NB4 (cell line): Measurements from ENCODE around the gene EIF4EBP2.

Experiments used
- MYC ChIP-seq: IDR thresholded peaks from 2 replicates; pipeline ENCODE4 v1.6.1; 2011; ENCODE audit warnings: low read depth, low read length
- POLR2A ChIP-seq: IDR thresholded peaks from 2 replicates; pipeline ENCODE4 v1.6.1; 2011; ENCODE audit warnings: mild to moderate bottlenecking; ENCODE audit not compliant: insufficient read length; ENCODE audit errors: extremely low read depth
- TF ChIP-seq, protein P1 (sequence below): IDR thresholded peaks from one replicate; pipeline ENCODE4 v1.5.1; 2012; ENCODE audit warnings: low read depth, low read length
- TF ChIP-seq, protein P2 (sequence below): IDR thresholded peaks from 2 replicates; pipeline ENCODE4 v1.6.1; 2011; ENCODE audit warnings: low read depth, low read length

DNA sequence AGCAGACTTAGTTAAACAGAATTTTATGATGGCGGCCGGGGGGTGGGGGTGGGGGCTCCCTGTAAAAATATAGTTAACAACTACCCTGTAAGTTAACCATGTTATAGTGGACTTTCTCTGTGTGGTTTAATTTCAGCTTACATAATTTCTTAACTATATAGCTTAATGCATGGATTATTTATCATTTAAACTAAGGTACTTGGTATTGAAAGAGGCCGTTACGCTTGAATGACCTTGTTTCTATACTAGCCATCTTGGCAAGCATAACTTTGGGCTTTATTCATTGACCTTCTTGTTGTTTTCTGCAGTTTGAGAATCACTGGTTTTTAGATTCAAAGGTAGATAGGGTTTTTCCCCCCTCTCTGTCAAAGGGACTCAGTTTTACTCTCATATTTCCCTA, 8.4 kb downstream of the EIF4EBP2 start:
- TF ChIP-seq, protein P1, sequence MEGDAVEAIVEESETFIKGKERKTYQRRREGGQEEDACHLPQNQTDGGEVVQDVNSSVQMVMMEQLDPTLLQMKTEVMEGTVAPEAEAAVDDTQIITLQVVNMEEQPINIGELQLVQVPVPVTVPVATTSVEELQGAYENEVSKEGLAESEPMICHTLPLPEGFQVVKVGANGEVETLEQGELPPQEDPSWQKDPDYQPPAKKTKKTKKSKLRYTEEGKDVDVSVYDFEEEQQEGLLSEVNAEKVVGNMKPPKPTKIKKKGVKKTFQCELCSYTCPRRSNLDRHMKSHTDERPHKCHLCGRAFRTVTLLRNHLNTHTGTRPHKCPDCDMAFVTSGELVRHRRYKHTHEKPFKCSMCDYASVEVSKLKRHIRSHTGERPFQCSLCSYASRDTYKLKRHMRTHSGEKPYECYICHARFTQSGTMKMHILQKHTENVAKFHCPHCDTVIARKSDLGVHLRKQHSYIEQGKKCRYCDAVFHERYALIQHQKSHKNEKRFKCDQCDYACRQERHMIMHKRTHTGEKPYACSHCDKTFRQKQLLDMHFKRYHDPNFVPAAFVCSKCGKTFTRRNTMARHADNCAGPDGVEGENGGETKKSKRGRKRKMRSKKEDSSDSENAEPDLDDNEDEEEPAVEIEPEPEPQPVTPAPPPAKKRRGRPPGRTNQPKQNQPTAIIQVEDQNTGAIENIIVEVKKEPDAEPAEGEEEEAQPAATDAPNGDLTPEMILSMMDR: no peak
- TF ChIP-seq POLR2A (no peak), MYC (no peak)
- TF ChIP-seq, protein P2, sequence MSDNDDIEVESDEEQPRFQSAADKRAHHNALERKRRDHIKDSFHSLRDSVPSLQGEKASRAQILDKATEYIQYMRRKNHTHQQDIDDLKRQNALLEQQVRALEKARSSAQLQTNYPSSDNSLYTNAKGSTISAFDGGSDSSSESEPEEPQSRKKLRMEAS: no peak
